Heart left ventricle (tissue), 16 donors: ENCODE measurements around the gene CUL7. TPM values are rescaled to one million over a fixed set of nuclear protein-coding genes. Genes with fewer than 3 reads are reported as not detected.

Experiments
- ATAC-seq, 4 donors: fragments of 200-7000 bp; cut with Tn5 transposase; one replicate each; pipeline ENCODE4 v1.9.1; 2020 to 2022; ENCODE audit warnings: moderate library complexity in 4 of 4, mild to moderate bottlenecking in 3 of 4, moderate number of reproducible peaks in 1 of 4
- DNase-seq, 5 donors: peaks; one replicate each; pipeline ENCODE4 v3.0.0-alpha.2; 2020
- H3K27ac ChIP-seq, 12 donors: fragments of 200-600 bp; sonication (generic) in 4 of 12; one replicate each; pipeline versions ENCODE4 v1.5.0 to v1.8.0; 2016 to 2022; ENCODE audit warnings: mild to moderate bottlenecking in 2 of 12
- H3K27me3 ChIP-seq, 9 donors: fragments of 200-600 bp; sonication (generic) in 2 of 9; one replicate each; pipeline versions ENCODE4 v1.5.1 to v1.8.0; 2016 to 2022; ENCODE audit warnings: mild to moderate bottlenecking in 3 of 9
- H3K36me3 ChIP-seq, 9 donors: fragments of 200-600 bp; sonication (generic) in 2 of 9; one replicate each; pipeline versions ENCODE4 v1.5.0 to v1.8.0; 2018 to 2022; ENCODE audit warnings: mild to moderate bottlenecking in 2 of 9
- H3K4me1 ChIP-seq, 12 donors: fragments of 200-600 bp; sonication (generic) in 4 of 12; one replicate each; pipeline versions ENCODE4 v1.5.0 to v1.8.0; 2016 to 2022; ENCODE audit warnings: mild to moderate bottlenecking in 3 of 12
- H3K4me3 ChIP-seq, 12 donors: fragments of 200-600 bp; sonication (generic) in 4 of 12; one replicate each; pipeline versions ENCODE4 v1.5.0 to v1.8.0; 2017 to 2022; ENCODE audit warnings: mild to moderate bottlenecking in 9 of 12, moderate library complexity in 4 of 12
- H3K9me3 ChIP-seq, 12 donors: fragments of 200-600 bp; sonication (generic) in 4 of 12; one replicate each; pipeline versions ENCODE4 v1.5.0 to v1.8.0; 2016 to 2022; ENCODE audit warnings: mild to moderate bottlenecking in 1 of 12
- CTCF ChIP-seq, 12 donors: fragments of 200-600 bp; sonication (generic) in 4 of 12; IDR thresholded peaks; one replicate each; pipeline versions ENCODE4 v1.5.0 to v1.8.0; 2018 to 2022; ENCODE audit warnings: antibody characterized with exemption in 12 of 12, mild to moderate bottlenecking in 5 of 12
- POLR2A ChIP-seq, 2 donors: fragments of 450-650 bp; IDR thresholded peaks; one replicate each; pipeline ENCODE4 v1.6.1; 2017; ENCODE audit warnings: antibody characterized with exemption in 2 of 2, mild to moderate bottlenecking in 2 of 2, moderate library complexity in 2 of 2
- WGBS, 4 donors: extraction: QIAGEN DNeasy Blood & Tissue Kit in 2 of 4; methylation state at CpG; one replicate each; pipeline versions ENCODE4 v1.1.5 to v1.1.7; 2013 to 2018; 5-methylcytosine and 5-hydroxymethylcytosine counted together
- intact Hi-C, 10 donors: fragments of 100-400 bp; cut with DNase I; formaldehyde crosslinking; loops; one replicate each; pipeline versions ENCODE4 v1.11.1 to v1.14.2; 2022
- polyA plus RNA-seq, 2 donors: library from polyadenylated mRNA; stranded (reverse); fragments of 200-250 nt; gene quantifications; one replicate each; pipeline ENCODE4 v1.2.3, GENCODE V29; 2013
- total RNA-seq, 9 donors: library from RNA; depleted of rRNA in 2 of 9; stranded (reverse); fragments of >200 nt in 2 of 9; fragmentation: NEBNext Ultra II Directional in 3 of 9; extraction: Animal tissue kit (Norgen Biotek cat#: 25700) in 3 of 9; gene quantifications; one replicate each; pipeline versions ENCODE4 v1.1.0 to v1.2.4, GENCODE V29; 2016 to 2023
- donor health status: ischemic (EF 13 %, LVEDD 7.1; RV severe dilation, severe dysfunction).
- donor health status: healthy with polysubstance abuse.
- donor health status: DM: no; HTN: yes; CAD: no.
- donor health status: DM: no; HTN: no; CAD: no.
- donor health status: ischemic (EF 25% LVEDD 6.9; RV normal size, moderate dysfunction).
- donor health status: ischemic (EF 25% LVEDD 5.7; RV mildly dilated, moderate dysfunction).
- donor health status: healthy.
- donor health status: DM: yes; HTN: yes; CAD: no.
- donor health status: ischemic (EF 35%, LVEDD 5.7; RV mildly dilated, moderate dysfunction).
- donor health status: nonischemic (EF 11% LVEDD 7.7; RV severe dilation, severe dysfunction).
- donor health status: DM: yes; HTN: yes; CAD: no.
- donor health status: PGD.
- donor health status: ischemic (EF 29% LVEDD 5.4; RV normal size, mild dysfunction).
- donor health status: nonischemic (EF 23%, LVEDD 6.1; RV moderate dilation, normal function).

Gene CUL7
- total and polyA plus RNA-seq, 11 donors: 3.5 to 13.2 (median 7.9) TPM

DNA sequence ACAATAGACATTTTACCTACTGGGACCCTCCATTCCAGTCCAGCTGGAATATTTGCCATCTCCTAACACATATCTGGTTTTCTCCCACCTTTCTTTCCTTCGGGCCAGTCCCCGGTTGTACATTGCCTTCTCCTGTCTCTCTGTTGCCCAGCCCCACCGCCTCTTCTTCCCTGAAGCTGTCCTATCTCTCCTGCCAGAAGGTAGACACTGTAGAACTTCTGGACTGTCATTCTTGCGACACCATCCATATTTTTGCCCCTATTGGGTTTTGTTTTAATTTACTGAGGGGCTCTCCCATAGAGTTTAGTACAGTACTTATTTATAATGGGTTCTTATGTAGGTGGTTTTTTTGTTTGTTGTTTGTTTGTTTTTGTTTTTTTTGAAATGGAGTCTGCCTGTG is 27.4 kb upstream of the CUL7 start:
- 91 to 93% (median 92%) methylated on average over 4 of the region's 4 CpGs for WGBS, 4 donors
- Histone ChIP-seq H3K27me3 (peaks cover 0 to 18% (median 0%) of the 10 kb centered on the region in 9 donors), H3K9me3 (no peaks in the 10 kb centered on the region), H3K27ac (no peak overlapping the region), H3K4me1 (peaks cover 0 to 11% (median 2%) of the 10 kb centered on the region in 12 donors), H3K4me3 (no peak overlapping the region), H3K36me3 (no peaks in the 10 kb centered on the region)
- DNase-seq (no peak), ATAC-seq (no peak)
- TF ChIP-seq POLR2A (IDR thresholded peaks at IDR 0.05): no peak
- no peak for TF ChIP-seq CTCF (IDR thresholded peaks at IDR 0.05)
- intact Hi-C loops: no loop called here

GRCh38 chr6:43078691-43079090 is 25.0 kb upstream of the CUL7 start:
- ATAC-seq (no peak), DNase-seq (no peak)
- WGBS, 4 donors: 88 to 97% (median 93%) methylated on average over 2 of the region's 2 CpGs
- intact Hi-C loops: loop anchor here in 3 of 10 donors (5.0 to 10.0 kb wide), 4 partner anchors 46 to 64 kb away; no protein-coding TSS in a partner anchor
- H3K36me3 ChIP-seq: peaks cover 0 to 13% (median 6%) of the 10 kb centered on the region in 9 donors
- peaks cover 0 to 22% (median 0%) of the 10 kb centered on the region in 9 donors for H3K27me3 ChIP-seq
- no peaks in the 10 kb centered on the region for H3K9me3 ChIP-seq
- no peak overlapping the region for H3K27ac ChIP-seq
- peaks cover 0 to 18% (median 5%) of the 10 kb centered on the region in 12 donors for H3K4me1 ChIP-seq
- TF ChIP-seq POLR2A (IDR thresholded peaks at IDR 0.05) (no peak), CTCF (IDR thresholded peaks at IDR 0.05) (no peak)
- H3K4me3 ChIP-seq: no peak overlapping the region

GRCh38 chr6:43077981-43078511 is 24.4 kb upstream of the CUL7 start:
- DNase-seq: no peak
- intact Hi-C loops: loop anchor here in 3 of 10 donors (5.0 to 10.0 kb wide), 4 partner anchors 47 to 64 kb away; no protein-coding TSS in a partner anchor
- WGBS, 4 donors: 92 to 94% (median 93%) methylated on average over 6 of the region's 6 CpGs

GRCh38 chr6:43077333-43077809 is 23.7 kb upstream of the CUL7 start:
- H3K4me1 ChIP-seq: peaks cover 0 to 18% (median 5%) of the 10 kb centered on the region in 12 donors
- no peak overlapping the region for H3K27ac ChIP-seq
- intact Hi-C loops: loop anchor here in 3 of 10 donors (5.0 to 10.0 kb wide), 4 partner anchors 47 to 65 kb away; no protein-coding TSS in a partner anchor
- peaks cover 0 to 27% (median 18%) of the 10 kb centered on the region in 9 donors for H3K36me3 ChIP-seq
- 36 to 46% (median 41%) methylated on average over 8 of the region's 8 CpGs for WGBS, 4 donors
- H3K4me3 ChIP-seq: peak overlapping the region in 10 of 12 donors; percentile 48 to 86 (median 60)
- DNase-seq (no peak), ATAC-seq (no peak)
- no peaks in the 10 kb centered on the region for H3K9me3 ChIP-seq
- no peak for TF ChIP-seq CTCF (IDR thresholded peaks at IDR 0.05)
- no peak for TF ChIP-seq POLR2A (IDR thresholded peaks at IDR 0.05)
- H3K27me3 ChIP-seq: peaks cover 0 to 22% (median 0%) of the 10 kb centered on the region in 9 donors

More at GRCh38 chr6:43077981-43078511, 24.4 kb upstream of the CUL7 start:
- H3K4me1 ChIP-seq: peaks cover 0 to 18% (median 5%) of the 10 kb centered on the region in 12 donors
- H3K4me3 ChIP-seq: no peak overlapping the region
- no peak for TF ChIP-seq POLR2A (IDR thresholded peaks at IDR 0.05)
- H3K27ac ChIP-seq: no peak overlapping the region
- H3K36me3 ChIP-seq: peaks cover 0 to 20% (median 11%) of the 10 kb centered on the region in 9 donors
- H3K27me3 ChIP-seq: peaks cover 0 to 22% (median 0%) of the 10 kb centered on the region in 9 donors
- no peaks in the 10 kb centered on the region for H3K9me3 ChIP-seq
- no peak for ATAC-seq
